Right atrium auricular region (tissue), 2 donors: Measurements from ENCODE around the gene AKR7A2. TPM values are rescaled to one million over a fixed set of nuclear protein-coding genes. Genes with fewer than 3 reads are reported as not detected.

Experiments used
- DNase-seq: peaks from one replicate; pipeline ENCODE4 v3.0.0-alpha.2; 2019; ENCODE audit warnings: low spot score
- H3K27ac ChIP-seq, 2 donors: fragments of 200-600 bp; sonication (generic); 1 replicate in 1 of 2; 2 replicates in 1 of 2; pipeline ENCODE4 v1.5.1; 2016 to 2019
- H3K27me3 ChIP-seq, 2 donors: fragments of 200-600 bp; sonication (generic); one replicate each; pipeline versions ENCODE4 v1.5.1 to v1.6.0; 2017 to 2019
- H3K36me3 ChIP-seq: fragments of 200-600 bp; sonication (generic); one replicate; pipeline ENCODE4 v1.5.1; 2016
- H3K4me1 ChIP-seq, 2 donors: fragments of 200-600 bp; sonication (generic); one replicate each; pipeline versions ENCODE4 v1.5.1 to v1.6.0; 2017 to 2019
- H3K4me3 ChIP-seq, 2 donors: fragments of 200-600 bp; sonication (generic); 1 replicate in 1 of 2; 2 replicates in 1 of 2; pipeline ENCODE4 v1.5.1; 2017 to 2019; ENCODE audit warnings: mild to moderate bottlenecking in 1 of 2, moderate library complexity in 1 of 2
- H3K9me3 ChIP-seq, 2 donors: fragments of 200-600 bp; sonication (generic); one replicate each; pipeline ENCODE4 v1.5.1; 2019
- total RNA-seq, 2 donors: library from RNA; depleted of rRNA; stranded (reverse); fragments of >200 nt; gene quantifications; one replicate each; pipeline ENCODE4 v1.1.0, GENCODE V29; 2016
- TF ChIP-seq, protein P1 (sequence below), 2 donors: fragments of 200-600 bp; sonication (generic); IDR thresholded peaks; one replicate each; pipeline ENCODE4 v1.5.1; 2019; ENCODE audit warnings: antibody characterized with exemption in 2 of 2

AKR7A2 gene
- total RNA-seq, 2 donors from 2014 or later: 51.1 to 69.3 TPM

DNA sequence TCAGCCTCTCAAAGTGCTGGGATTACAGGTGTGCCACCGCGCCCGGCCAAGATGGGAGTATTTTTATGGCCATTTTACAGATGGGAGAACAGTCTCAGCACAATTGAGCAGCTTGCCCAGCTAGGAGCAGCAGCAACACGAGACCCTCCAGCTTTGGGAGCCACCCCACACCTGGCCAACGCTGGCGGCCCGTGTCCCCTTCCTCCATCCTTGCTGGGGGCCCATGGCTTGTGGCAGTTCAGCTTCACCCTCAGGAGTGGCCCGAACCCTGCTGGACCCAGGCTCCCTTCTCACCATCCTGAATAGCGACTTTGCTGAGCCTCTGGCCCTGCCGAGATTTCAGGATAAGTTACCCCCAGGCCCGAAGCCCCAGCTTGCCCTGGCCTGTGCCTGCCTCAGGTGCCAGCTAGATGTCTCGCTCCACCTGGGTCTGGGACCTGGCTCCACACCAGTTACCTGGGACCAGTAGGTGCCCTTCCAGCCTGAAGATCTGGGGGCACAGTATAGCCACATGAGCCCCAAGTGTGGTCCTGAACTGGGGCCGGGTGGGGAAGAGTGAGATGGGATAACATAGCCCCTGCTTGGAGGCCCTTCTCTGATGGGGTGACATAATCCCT is 19.4 kb upstream of the AKR7A2 start:
- Histone ChIP-seq H3K27ac (no peak overlapping the region), H3K27me3 (no peaks in the 10 kb centered on the region), H3K36me3 (peaks cover 27% of the 10 kb centered on the region), H3K4me3 (no peak overlapping the region), H3K4me1 (no peaks in the 10 kb centered on the region), H3K9me3 (no peaks in the 10 kb centered on the region)
- DNase-seq: no peak
- TF ChIP-seq, protein P1, sequence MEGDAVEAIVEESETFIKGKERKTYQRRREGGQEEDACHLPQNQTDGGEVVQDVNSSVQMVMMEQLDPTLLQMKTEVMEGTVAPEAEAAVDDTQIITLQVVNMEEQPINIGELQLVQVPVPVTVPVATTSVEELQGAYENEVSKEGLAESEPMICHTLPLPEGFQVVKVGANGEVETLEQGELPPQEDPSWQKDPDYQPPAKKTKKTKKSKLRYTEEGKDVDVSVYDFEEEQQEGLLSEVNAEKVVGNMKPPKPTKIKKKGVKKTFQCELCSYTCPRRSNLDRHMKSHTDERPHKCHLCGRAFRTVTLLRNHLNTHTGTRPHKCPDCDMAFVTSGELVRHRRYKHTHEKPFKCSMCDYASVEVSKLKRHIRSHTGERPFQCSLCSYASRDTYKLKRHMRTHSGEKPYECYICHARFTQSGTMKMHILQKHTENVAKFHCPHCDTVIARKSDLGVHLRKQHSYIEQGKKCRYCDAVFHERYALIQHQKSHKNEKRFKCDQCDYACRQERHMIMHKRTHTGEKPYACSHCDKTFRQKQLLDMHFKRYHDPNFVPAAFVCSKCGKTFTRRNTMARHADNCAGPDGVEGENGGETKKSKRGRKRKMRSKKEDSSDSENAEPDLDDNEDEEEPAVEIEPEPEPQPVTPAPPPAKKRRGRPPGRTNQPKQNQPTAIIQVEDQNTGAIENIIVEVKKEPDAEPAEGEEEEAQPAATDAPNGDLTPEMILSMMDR (IDR thresholded peaks at IDR 0.05): no peak

DNA sequence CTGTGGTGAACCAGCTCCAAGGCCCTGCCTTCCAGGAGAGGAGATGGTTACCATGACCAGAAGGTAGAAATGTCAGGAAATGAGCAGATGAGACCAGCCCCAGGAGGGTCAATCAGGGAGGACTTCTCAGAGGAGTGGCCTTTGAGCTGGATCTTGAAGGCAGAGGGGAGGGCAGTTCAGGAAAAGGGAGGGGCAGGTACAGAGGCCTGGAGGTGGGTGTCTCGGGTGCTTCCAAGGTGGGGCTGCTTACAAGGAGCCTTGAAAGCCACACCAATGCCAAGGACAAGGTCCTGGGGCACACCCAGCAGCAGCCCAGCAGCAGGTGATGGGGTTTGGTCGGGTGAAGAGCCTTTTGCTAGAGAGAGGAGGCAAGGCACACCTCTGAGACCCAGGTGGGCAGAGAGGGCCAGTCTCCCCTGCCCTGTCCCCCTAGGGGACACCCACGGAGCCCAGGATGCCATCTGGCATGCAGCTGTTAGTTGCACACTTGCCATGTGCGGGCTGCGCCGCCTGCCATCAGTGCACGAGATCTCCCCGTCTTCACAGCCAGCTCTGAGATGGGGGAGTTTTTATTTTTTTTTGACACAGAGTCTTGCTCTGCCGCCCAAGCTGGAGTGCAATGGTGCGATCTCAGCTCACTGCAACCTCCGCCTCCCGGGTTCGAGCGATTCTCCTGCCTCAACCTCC is 18.6 kb upstream of the AKR7A2 start:
- H3K27me3 ChIP-seq: no peaks in the 10 kb centered on the region
- H3K36me3 ChIP-seq: peaks cover 34% of the 10 kb centered on the region
- H3K9me3 ChIP-seq: no peaks in the 10 kb centered on the region
- H3K4me3 ChIP-seq: no peak overlapping the region
- H3K27ac ChIP-seq: no peak overlapping the region
- H3K4me1 ChIP-seq: no peaks in the 10 kb centered on the region
- TF ChIP-seq, protein P1 (IDR thresholded peaks at IDR 0.05): no peak
- DNase-seq: no peak

DNA sequence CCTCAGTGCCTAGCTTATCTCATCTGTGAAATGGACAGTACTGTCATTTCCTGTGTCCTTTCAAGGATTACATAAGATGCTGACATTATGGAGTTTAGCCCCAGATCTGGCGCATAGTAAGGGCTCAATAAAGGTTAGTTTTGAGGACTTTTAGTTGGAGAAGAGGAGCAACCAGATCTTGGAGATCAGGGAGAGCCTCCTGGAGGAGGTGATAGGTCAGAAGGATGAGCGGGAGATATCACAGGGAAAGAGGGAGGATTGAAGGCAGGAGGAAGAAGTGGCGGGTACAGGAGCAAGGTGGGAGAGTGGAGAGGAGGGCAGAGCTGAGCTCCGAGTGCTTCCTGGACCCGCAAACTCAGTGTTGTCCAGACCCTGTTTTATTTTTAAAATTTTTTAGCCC is 17.7 kb upstream of the AKR7A2 start:
- Histone ChIP-seq H3K9me3 (no peaks in the 10 kb centered on the region), H3K4me3 (no peak overlapping the region), H3K36me3 (peaks cover 44% of the 10 kb centered on the region), H3K4me1 (no peaks in the 10 kb centered on the region), H3K27ac (no peak overlapping the region), H3K27me3 (no peaks in the 10 kb centered on the region)
- no peak for DNase-seq
- TF ChIP-seq, protein P1 (IDR thresholded peaks at IDR 0.05): no peak

DNA sequence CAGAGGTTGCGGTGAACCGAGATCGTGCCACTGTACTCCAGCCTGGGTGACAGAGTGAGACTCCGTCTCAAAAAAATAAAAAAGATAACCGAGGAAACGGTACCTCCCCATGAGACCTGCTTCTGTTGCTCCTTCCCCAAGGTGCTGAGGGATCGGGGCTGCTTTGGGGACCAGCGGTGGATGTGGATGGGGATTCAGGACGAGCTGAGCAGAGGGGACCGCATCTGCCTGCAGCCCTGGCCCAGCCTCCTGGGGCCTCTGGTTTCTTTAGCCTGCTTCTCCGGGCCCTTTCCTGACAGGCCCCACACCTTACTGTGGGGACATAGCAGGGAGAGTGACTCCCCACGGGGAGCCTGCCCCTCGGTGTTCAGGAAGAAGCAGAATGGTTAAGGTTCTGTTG is 17.2 kb upstream of the AKR7A2 start:
- no peak overlapping the region for H3K4me3 ChIP-seq
- no peaks in the 10 kb centered on the region for H3K9me3 ChIP-seq
- DNase-seq: no peak
- H3K4me1 ChIP-seq: no peaks in the 10 kb centered on the region
- no peaks in the 10 kb centered on the region for H3K27me3 ChIP-seq
- peaks cover 48% of the 10 kb centered on the region for H3K36me3 ChIP-seq
- no peak overlapping the region for H3K27ac ChIP-seq
- TF ChIP-seq, protein P1 (IDR thresholded peaks at IDR 0.05): no peak

DNA sequence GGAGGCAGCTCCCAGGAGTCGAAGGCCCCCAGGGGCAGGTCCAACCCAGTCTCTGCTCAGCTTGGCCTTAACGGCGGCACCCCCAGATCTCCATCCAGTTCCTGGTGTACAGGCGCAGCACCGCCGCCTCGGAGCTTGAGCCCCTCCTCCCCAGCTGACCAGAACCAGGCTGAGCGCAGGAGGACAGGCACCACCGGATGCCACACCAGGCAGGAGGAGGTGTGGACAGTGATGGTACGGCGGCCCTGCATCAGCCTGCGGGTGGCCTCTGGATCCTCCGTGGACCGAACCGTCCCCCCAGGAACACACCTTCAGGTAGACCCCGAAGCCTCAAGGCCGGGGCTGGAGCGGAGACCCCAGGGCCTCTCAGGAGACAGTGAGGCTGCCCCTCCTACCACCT is 16.5 kb upstream of the AKR7A2 start:
- TF ChIP-seq, protein P1 (IDR thresholded peaks at IDR 0.05): no peak
- Histone ChIP-seq H3K36me3 (peaks cover 50% of the 10 kb centered on the region), H3K4me1 (no peaks in the 10 kb centered on the region), H3K27ac (no peak overlapping the region), H3K4me3 (no peak overlapping the region), H3K9me3 (no peaks in the 10 kb centered on the region), H3K27me3 (no peaks in the 10 kb centered on the region)
- no peak for DNase-seq
